Activated CD8-positive, alpha-beta memory T cell treated with anti-CD3 and anti-CD28 coated beads, Interleukin-2, amount 50 U/mL, for 48 hours (primary cell): ENCODE results near the gene KCNMA1.
"Not testable (repeated sequence)": the region's sequence is repeated elsewhere in the genome, so short reads cannot be mapped to it uniquely, and the experiment has no call there.

Experiments
- DNase-seq: peaks from one replicate; pipeline ENCODE4 v3.0.0-alpha.2; 2020

Gene KCNMA1

GRCh38 chr10:77526868-77527617 is 110.6 kb downstream of the KCNMA1 start:
- no peak for DNase-seq

- DNase-seq: no peak
These were observed 113.3 kb downstream of the KCNMA1 start for GRCh38 chr10:77524281-77524711.

- no peak for DNase-seq
These were observed 115.3 kb downstream of the KCNMA1 start for GRCh38 chr10:77522268-77522809.

DNA sequence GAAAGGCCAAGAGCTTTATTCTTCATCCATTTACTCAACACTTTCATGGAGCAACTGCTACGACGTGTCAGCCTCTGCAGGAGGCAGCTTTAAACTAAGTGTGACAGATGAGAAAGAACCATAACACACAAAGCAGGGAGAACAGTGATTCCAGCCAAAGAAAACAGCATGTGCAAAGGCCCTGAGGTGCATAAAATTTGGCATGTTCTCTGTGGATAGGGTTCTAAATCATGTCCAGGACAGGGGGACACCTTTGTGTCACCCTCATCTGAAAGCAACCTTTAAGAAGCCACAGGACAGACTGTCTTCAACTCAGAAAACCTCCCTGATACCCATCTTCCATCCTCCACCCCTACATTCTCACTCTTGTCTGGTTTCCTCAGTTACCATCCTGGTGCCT is 116.6 kb downstream of the KCNMA1 start:
- no peak for DNase-seq

DNA sequence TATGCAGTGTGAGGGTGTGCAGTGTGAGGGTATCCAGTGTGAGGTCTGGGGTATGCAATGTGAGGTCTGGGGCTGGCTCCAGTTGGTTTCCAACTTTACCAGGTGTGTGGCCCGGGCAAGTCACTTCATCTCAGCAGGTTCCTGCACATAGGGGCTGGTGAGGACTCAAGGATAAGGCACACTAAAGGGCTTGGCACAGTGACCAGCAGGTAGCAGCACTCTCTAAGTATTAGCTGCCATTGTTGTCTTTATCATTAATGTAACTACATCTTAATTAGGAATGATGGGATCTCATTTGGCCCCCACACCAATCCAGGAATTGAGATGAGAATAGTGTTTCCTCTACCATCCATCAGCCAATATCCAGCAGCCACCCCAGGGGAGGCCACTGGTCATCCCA is 117.3 kb downstream of the KCNMA1 start:
- DNase-seq: no peak

DNA sequence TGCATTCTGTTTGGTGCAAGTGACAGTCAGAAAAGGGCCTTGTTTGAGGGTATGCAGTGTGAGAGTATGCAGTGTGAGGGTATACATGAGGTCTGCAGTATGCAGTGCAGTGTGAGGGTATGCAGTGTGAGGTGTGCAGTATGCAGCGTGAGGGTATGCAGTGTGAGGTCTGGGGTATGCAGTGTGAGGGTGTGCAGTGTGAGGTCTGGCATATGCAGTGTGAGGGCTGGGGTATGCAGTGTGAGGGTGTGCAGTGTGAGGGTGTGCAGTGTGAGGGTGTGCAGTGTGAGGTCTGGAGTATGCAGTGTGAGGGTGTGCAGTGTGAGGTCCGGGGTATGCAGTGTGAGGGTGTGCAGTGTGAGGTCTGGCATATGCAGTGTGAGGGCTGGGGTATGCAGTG is 117.8 kb downstream of the KCNMA1 start:
- DNase-seq: not testable (repeated sequence)

GRCh38 chr10:77518910-77519274 is 118.7 kb downstream of the KCNMA1 start:
- DNase-seq: no peak

- DNase-seq: no peak
These were observed 119.2 kb downstream of the KCNMA1 start for GRCh38 chr10:77518241-77518909.

DNA sequence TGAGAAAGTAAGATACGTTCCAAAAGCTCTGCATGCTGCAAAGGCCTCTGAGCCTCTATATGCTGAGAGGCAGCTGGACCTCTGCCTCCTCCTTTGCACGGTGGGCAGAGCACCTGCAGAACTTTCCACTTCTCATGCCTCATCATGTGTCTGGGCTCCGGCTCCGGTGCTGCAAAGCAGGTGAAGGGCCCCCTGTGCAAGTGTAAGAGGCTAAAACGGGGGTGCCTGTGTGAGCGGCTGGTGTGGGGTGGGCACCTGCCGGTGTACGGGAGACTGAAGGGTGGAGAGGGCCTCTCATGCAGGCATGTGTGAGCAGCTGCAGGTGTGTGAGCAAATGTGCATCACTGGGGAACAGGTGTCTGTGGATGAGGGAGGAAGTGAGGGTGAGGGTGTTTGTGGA is 121.0 kb downstream of the KCNMA1 start:
- DNase-seq: no peak

DNA sequence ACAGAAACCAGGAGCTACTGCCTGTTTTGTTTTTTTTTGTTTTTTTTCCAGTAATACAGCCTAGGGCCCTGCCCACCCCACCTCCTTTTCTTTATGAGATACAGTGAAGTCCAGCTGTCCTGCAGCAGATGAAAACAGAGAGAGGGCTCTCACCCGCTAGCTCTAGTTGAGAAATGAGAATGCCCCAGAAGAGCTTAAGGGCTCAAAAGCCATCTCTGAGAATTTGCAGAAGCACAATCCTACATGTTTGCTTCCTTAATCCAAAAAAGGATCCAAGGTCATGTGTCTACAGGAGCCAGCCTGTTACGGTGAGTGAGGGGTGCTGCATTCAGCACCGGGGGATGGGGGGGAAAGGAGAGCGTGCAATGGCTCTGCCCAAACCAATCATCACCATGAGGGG is 122.7 kb downstream of the KCNMA1 start:
- no peak for DNase-seq

GRCh38 chr10:77513781-77514331 is 123.8 kb downstream of the KCNMA1 start:
- no peak for DNase-seq

DNA sequence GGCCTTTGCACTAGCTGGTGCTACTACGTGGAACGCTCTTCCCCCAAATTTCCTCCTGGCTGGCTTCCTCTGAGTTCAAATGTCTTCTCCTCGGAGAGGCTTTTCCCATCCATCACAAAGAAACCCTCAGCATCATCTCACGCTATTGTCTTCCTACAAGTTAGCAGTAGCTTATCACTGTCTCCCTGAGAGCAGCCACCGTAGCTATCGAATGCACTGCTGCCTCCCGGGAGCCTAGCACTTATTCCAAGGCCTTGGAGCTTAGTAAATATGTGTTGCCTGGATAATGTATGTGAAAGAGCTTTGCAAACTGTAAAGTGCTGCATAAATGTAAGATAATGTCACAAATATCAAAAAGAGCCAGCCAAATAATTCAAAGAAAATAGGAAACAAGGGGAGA is 124.4 kb downstream of the KCNMA1 start:
- DNase-seq: no peak

DNA sequence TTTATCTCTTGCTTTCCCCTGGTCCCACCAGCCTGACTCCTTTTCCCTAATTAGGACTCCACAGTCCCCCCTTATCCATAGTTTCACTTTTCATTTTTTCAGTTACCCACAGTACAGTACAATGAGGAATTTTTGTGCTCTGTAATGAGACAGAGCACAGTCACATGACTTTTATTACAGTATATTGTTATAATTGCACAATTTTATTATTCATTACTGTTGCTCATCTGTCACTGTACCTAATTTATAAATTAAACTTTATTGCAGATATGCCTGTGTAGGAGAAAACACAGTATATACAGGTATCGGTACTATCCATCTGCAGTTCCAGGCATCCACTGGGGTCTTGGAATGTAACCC is 125.4 kb downstream of the KCNMA1 start:
- no peak for DNase-seq

GRCh38 chr10:77511498-77512218 is 126.0 kb downstream of the KCNMA1 start:
- no peak for DNase-seq

DNA sequence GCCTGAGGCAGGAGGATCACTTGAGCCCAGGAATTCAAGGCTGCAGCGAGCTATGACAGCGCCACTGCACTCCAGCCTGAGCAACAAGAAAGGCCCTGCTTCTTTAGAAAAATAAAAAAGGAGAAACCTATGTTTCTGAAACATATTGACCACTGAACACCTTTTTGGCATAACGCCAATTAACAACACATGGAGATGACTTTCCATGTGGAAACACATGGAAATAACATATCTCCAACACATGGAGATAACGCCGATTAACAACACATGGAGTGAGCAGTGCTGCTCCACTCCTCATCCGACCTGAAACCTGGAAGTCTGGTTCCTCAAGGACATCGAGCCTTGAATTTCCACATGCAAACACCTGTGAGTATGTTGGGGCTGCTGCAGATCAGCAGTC is 126.9 kb downstream of the KCNMA1 start:
- no peak for DNase-seq

GRCh38 chr10:77510294-77510693 is 127.3 kb downstream of the KCNMA1 start:
- DNase-seq: no peak

DNA sequence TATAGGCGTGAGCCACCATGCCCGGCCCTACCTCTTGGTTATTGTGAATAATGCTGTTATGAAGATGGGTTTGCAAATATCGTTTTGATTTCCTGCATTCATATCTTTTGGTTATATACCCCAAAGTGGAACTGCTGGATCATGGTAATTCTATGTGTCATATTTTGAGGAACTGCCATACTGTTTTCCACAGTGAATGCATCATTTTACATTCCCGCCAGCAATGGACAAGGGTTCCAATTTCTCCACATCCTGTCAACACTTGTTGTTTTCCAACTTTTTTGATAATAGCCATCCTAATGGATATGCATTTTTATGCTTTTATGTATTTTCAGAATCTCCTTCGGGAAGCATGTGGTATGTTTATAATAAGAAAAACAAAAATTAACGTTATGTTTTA is 128.2 kb downstream of the KCNMA1 start:
- no peak for DNase-seq

GRCh38 chr10:77507291-77507880 is 130.2 kb downstream of the KCNMA1 start:
- DNase-seq: no peak

DNA sequence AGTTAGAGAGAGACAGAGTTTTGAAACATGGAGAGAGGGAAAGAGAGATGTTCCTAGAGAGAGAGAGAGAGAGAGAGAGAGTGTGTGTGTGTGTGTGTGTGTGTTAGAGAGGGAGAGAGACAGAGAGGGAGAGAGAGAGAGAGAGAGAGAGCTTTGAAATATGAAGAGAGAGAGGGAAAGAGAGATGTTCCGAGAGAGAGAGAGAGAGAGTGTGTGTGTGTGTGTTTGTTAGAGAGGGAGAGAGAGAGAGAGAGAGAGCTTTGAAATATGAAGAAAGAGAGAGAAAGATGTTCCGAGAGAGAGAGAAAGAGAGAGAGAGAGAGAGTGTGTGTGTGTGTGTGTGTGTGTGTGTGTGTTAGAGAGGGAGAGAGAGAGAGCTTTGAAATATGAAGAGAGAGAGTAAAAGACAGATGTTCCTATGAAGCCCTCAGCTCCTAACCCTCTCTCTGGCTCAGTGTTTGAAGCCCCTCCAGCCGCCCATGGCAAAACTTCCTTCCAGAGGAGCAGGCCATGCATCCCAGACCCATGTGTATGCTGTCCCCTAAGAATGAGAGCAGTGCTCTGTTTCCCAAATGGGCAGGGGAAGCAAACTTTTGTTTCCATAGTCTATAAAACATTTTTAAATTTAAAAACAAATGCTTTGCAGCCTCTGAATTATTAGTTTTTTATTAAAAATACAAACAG is 130.9 kb downstream of the KCNMA1 start:
- DNase-seq: no peak

DNA sequence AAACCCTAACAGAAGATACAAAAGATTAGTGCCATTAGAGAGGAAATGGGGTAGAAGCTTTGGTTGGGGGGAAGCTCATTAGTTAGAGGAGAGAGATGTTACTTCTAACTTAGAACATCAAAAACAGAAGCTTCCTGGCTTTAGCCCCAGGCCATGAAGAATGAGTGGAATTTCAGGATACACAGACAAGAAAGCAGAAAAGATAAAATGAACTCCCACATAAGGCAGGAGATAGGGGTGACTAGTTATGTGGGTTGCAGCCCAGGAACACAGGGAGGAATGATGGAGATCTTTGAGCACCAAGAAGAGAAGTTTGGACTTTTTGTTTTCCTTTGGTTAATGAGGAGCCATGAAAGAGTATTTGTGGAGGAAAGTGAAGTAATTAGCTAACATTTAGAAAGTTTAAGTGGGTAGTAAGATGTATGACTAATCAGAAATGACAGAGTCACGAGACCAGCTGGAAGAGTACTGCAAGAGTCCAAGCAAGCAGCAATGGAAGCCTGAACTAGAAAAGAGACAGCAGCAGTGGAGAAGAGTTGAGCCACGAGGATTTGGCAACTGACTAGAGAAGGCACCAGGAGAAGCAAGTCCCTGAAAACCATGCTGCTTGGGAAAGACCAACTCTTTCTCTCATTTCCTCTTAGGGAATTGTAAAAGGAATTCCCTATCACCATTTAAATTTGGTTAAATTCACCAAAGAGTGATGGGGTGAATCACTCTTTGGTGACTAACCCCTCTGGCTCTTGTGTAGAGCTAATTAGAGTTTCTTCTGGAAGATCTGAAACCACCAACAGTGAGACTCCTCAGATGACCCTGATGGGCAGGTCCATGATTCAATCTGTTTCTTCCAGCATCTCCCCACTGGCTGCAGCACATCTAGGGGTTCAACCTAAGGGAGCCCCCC is 131.9 kb downstream of the KCNMA1 start:
- no peak for DNase-seq

DNA sequence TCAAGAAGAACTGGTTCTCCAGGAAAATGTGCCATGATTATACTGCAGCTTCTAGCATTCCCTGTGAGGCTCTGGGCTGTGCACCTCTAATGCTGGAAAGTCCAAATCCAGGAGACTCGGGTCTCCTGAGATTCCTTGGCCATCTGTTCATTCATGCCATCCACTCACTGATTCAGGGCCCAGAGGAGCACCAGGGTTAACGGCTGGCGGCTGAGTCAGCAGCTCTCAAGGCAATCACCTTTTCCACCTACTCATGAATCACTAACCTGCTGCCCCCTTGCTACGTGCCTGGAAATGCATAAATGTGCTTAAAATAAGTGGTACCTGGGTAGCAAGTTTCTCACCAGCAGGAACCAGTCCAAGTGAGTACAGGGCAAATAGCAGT is 132.7 kb downstream of the KCNMA1 start:
- no peak for DNase-seq
